HepG2 (cell line): ENCODE data around the gene SERTAD2. TPM values are rescaled to one million over a fixed set of nuclear protein-coding genes. Genes with fewer than 3 reads are reported as not detected.

Source experiments
- ATAC-seq: fragments of 200-7000 bp; cut with Tn5 transposase; 3 replicates; pipeline ENCODE4 v1.9.1; 2020; ENCODE audit warnings: mild to moderate bottlenecking, moderate library complexity
- BruUV-seq: library from RNA; stranded (reverse); fragments of 400-500 nt; replicated peaks from 2 replicates; lab custom pipeline; 2021; lab: Mats Ljungman, UMichigan
- CTCF ChIA-PET: fragments of 300-600 bp; formaldehyde crosslinking; extraction: SDS; loops from one replicate; lab custom pipeline; 2021; ENCODE audit warnings: low total read pairs, inconsistent platforms, low intra/inter-chr PET ratio; lab: Yijun Ruan, JAX
- POLR2A ChIA-PET: fragments of 350-600 bp; sonication (Branson Sonifier 250); formaldehyde crosslinking; loops from one replicate; lab custom pipeline; 2020; ENCODE audit warnings: antibody characterized with exemption, inconsistent platforms; lab: Yijun Ruan, JAX
- DNase-seq: peaks from one replicate; pipeline ENCODE4 v3.0.0-alpha.2; 2015; ENCODE audit warnings: low spot score
- FAIRE-seq: peaks from 3 replicates; lab custom pipeline; 2011; peaks lifted over from hg19 to GRCh38; lab: Jason Lieb, UNC
- H2AFZ ChIP-seq: one replicate; pipeline ENCODE4 v1.6.1; 2011; ENCODE audit warnings: low read length, inconsistent platforms
- H3K27ac ChIP-seq: fragments of 300-600 bp; 3 replicates; pipeline ENCODE4 v1.8.0; 2011; ENCODE audit warnings: mixed run types, mild to moderate bottlenecking, mixed read lengths, low read length, inconsistent platforms; ENCODE audit not compliant: insufficient read depth; ENCODE audit errors: extremely low read length
- H3K27me3 ChIP-seq, 2 experiments: fragments of 200-600 bp in 1 of 2; 2 replicates in 1 of 2; 3 replicates in 1 of 2; pipeline versions ENCODE4 v1.6.0 to v1.8.0; 2011; ENCODE audit warnings: low read length in 2 of 2, mild to moderate bottlenecking in 2 of 2, moderate library complexity in 2 of 2, inconsistent platforms in 1 of 2; ENCODE audit not compliant: insufficient read depth in 2 of 2, control insufficient read depth in 1 of 2
- H3K36me3 ChIP-seq, 2 experiments: fragments of 200-600 bp in 1 of 2; replicated peaks in 1 of 2; 2 replicates in 1 of 2; 3 replicates in 1 of 2; pipeline versions ENCODE4 v1.5.1 to v1.8.0; 2011; ENCODE audit warnings: low read length in 2 of 2, inconsistent platforms in 1 of 2; ENCODE audit not compliant: insufficient read depth in 2 of 2, control insufficient read depth in 1 of 2
- H3K4me1 ChIP-seq: 2 replicates; pipeline ENCODE4 v1.5.1; 2012; ENCODE audit warnings: low read length, inconsistent platforms; ENCODE audit not compliant: insufficient read depth
- H3K4me2 ChIP-seq: 2 replicates; pipeline ENCODE4 v1.6.0; 2011; ENCODE audit warnings: low read depth, low read length, inconsistent platforms
- H3K4me3 ChIP-seq, 3 experiments: fragments of 200-600 bp in 1 of 3; sonication (generic), shearing (Covaris generic) in 1 of 3; replicated peaks in 1 of 3; 2 replicates each; pipeline ENCODE4 v1.5.1; 2011 to 2016; ENCODE audit warnings: low read length in 3 of 3, inconsistent platforms in 2 of 3, low read depth in 2 of 3, mild to moderate bottlenecking in 2 of 3, control low read depth in 1 of 3, mixed read lengths in 1 of 3; ENCODE audit not compliant: insufficient read depth in 1 of 3
- H3K79me2 ChIP-seq: one replicate; pipeline ENCODE4 v1.6.1; 2011; ENCODE audit warnings: low read length, inconsistent platforms; ENCODE audit not compliant: insufficient read depth
- H3K9ac ChIP-seq: 2 replicates; pipeline ENCODE4 v1.6.0; 2011; ENCODE audit warnings: mild to moderate bottlenecking, low read depth, low read length, inconsistent platforms; ENCODE audit not compliant: insufficient read depth
- H3K9me3 ChIP-seq: 2 replicates; pipeline ENCODE4 v1.5.1; 2012; ENCODE audit warnings: mild to moderate bottlenecking, low read length
- H4K20me1 ChIP-seq: 2 replicates; pipeline ENCODE4 v1.6.0; 2011; ENCODE audit warnings: inconsistent platforms, mild to moderate bottlenecking, low read length, moderate library complexity; ENCODE audit not compliant: insufficient read depth
- CBX2 ChIP-seq, 2 experiments: fragments of 200-600 bp in 1 of 2; sonication (generic); formaldehyde crosslinking in 1 of 2; IDR thresholded peaks; 2 replicates each; pipeline versions ENCODE4 v1.7.0 to v1.8.1; 2018 to 2022; ENCODE audit warnings: low read depth in 2 of 2, low read length in 1 of 2, mild to moderate bottlenecking in 1 of 2, missing genetic modification reagents in 1 of 2
- ESRRA ChIP-seq: sonication (generic); formaldehyde crosslinking; IDR thresholded peaks from 2 replicates; pipeline ENCODE4 v1.5.1; 2020; ENCODE audit warnings: mild to moderate bottlenecking, low read depth, missing genetic modification reagents
- GPBP1L1 ChIP-seq: sonication (generic); formaldehyde crosslinking; IDR thresholded peaks from 2 replicates; pipeline ENCODE4 v1.5.0; 2020; ENCODE audit warnings: mild to moderate bottlenecking, missing genetic modification reagents
- HDAC2 ChIP-seq: sonication (generic); formaldehyde crosslinking; IDR thresholded peaks from 2 replicates; pipeline ENCODE4 v1.4.0; 2020; ENCODE audit warnings: missing genetic modification reagents
- HOXD1 ChIP-seq: sonication (generic); formaldehyde crosslinking; IDR thresholded peaks from 2 replicates; pipeline ENCODE4 v1.5.0; 2020; ENCODE audit warnings: missing genetic modification reagents
- KDM5B ChIP-seq: sonication (generic); formaldehyde crosslinking; IDR thresholded peaks from 2 replicates; pipeline ENCODE4 v1.4.0; 2020; ENCODE audit warnings: missing genetic modification reagents, mild to moderate bottlenecking, borderline replicate concordance
- SNAPC4 ChIP-seq: sonication (generic); formaldehyde crosslinking; IDR thresholded peaks from 2 replicates; pipeline ENCODE4 v1.4.0; 2020; ENCODE audit warnings: mild to moderate bottlenecking, missing genetic modification reagents
- ZNF773 ChIP-seq: sonication (generic); formaldehyde crosslinking; IDR thresholded peaks from 2 replicates; pipeline ENCODE4 v1.4.0; 2020; ENCODE audit warnings: missing genetic modification reagents, borderline replicate concordance
- WGBS: methylation state at CpG from one replicate; pipeline ENCODE4 v1.1.6; 2017; ENCODE audit warnings: low lambda C conversion rate; 5-methylcytosine and 5-hydroxymethylcytosine counted together
- in situ Hi-C: cut with HindIII; loops from 2 replicates; pipeline ENCODE4 v1.10.0; 2017; ENCODE audit warnings: low pct_unique_long_range_greater_than_20kb; ENCODE audit not compliant: extremely low pct_ligation_motif_present
- intact Hi-C: fragments of 100-400 bp; cut with micrococcal nuclease; formaldehyde crosslinking; loops from one replicate; pipeline ENCODE4 v1.10.0; 2022; ENCODE audit not compliant: unreplicated experiment
- polyA plus RNA-seq, 8 experiments: library from polyadenylated mRNA; depleted of rRNA in 3 of 8; stranded (reverse) in 7 of 8; unstranded in 1 of 8; fragments of >200 nt; fragmentation: Illumina TruSeq in 4 of 8; extraction: Trizol in 4 of 8; gene quantifications; 2 replicates each; pipeline versions ENCODE4 v1.2.1 to v1.2.3, GENCODE V29; 2011 to 2016; ENCODE audit warnings: low read depth in 4 of 8, missing spikeins in 1 of 8, mixed read lengths in 1 of 8; ENCODE audit not compliant: insufficient read depth in 1 of 8
- total RNA-seq, 5 experiments: library from RNA; depleted of rRNA; stranded (reverse); fragments of >200 nt; fragmentation: Illumina TruSeq; extraction: Trizol; gene quantifications; 2 replicates each; pipeline ENCODE4 v1.2.3, GENCODE V29; 2016; ENCODE audit warnings: low read depth in 1 of 5

SERTAD2 gene
- total and polyA plus RNA-seq, 2 of the 13 experiments (the other 11 are each of a cell fraction or from before 2014, with no cell fraction given) = 6.7 to 22.6 TPM

- FAIRE-seq (peak; percentile 4), DNase-seq (no peak), ATAC-seq (no peak)
- Histone ChIP-seq H3K36me3 (no peaks in the 10 kb centered on the region), H4K20me1 (no peaks in the 10 kb centered on the region), H3K9me3 (no peaks in the 10 kb centered on the region), H3K4me2 (peak overlapping the region; percentile 64), H3K27ac (no peak overlapping the region), H3K79me2 (no peaks in the 10 kb centered on the region), H3K9ac (peak overlapping the region; percentile 65; the same call in 1 of the 2 replicates), H3K4me1 (peaks cover 28% of the 10 kb centered on the region), H3K27me3 (no peaks in the 10 kb centered on the region), H3K4me3 (peak overlapping the region; percentile 51 to 68 (median 58); a peak in 5 of 6 replicates), H2AFZ (peak overlapping the region; percentile 10)
- 67% methylated on average over 3 of the region's 3 CpGs for WGBS
- in situ Hi-C loops (loop anchor here (25.0 kb wide), 1 partner anchor 952 kb away; no protein-coding TSS in a partner anchor), intact Hi-C loops (loop anchor here (5.0 kb wide), 1 partner anchor 37 kb away; no protein-coding TSS in a partner anchor)
- TF ChIP-seq GPBP1L1 (CRISPR knock-in tag) = no peak
- no peak for TF ChIP-seq ESRRA (CRISPR knock-in tag)
- no peak for TF ChIP-seq HDAC2
- TF ChIP-seq KDM5B = no peak
- TF ChIP-seq SNAPC4 (CRISPR knock-in tag) = no peak
- TF ChIP-seq HOXD1 (CRISPR knock-in tag) = no peak
- TF ChIP-seq ZNF773 = no peak
- no peak for TF ChIP-seq CBX2 (IDR thresholded peaks at IDR 0.05; ENCODE audit: low read depth, low read length)
- TF ChIP-seq CBX2 (CRISPR knock-in tag; IDR thresholded peaks at IDR 0.05; ENCODE audit: low read depth) = no peak
- ChIA-PET POLR2A (interaction anchor here (1.0 kb wide), 1 partner anchor 141 kb away, joined by 3 read pairs; no protein-coding TSS in a partner anchor), CTCF (no interaction called here)
- BruUV-seq = no TSS peak
Measured at GRCh38 chr2:64609942-64610281, 43.8 kb downstream of the SERTAD2 start.
